Body of pancreas (tissue), 4 donors: ENCODE results near the gene FMNL2. TPM values are rescaled to one million over a fixed set of nuclear protein-coding genes. Genes with fewer than 3 reads are reported as not detected.

ENCODE experiments used
- ATAC-seq: fragments of 150-250 bp; one replicate; pipeline ENCODE4 v1.9.1; 2016
- DNase-seq, 4 donors: peaks; one replicate each; pipeline ENCODE4 v3.0.0-alpha.2; 2019
- H3K27ac ChIP-seq, 4 donors: fragments of 200-600 bp; sonication (generic); 1 replicate in 3 of 4; 2 replicates in 1 of 4; pipeline versions ENCODE4 v1.5.1 to v1.6.1; 2016 to 2019; ENCODE audit warnings: mild to moderate bottlenecking in 1 of 4, mixed read lengths in 1 of 4, moderate library complexity in 1 of 4
- H3K27me3 ChIP-seq, 2 donors: fragments of 200-600 bp; sonication (generic); one replicate each; pipeline ENCODE4 v1.6.0; 2016; ENCODE audit warnings: mild to moderate bottlenecking in 1 of 2
- H3K36me3 ChIP-seq, 2 donors: fragments of 200-600 bp; sonication (generic); replicated peaks in 1 of 2; 2 replicates each; pipeline ENCODE4 v1.5.1; 2016; ENCODE audit warnings: low read depth in 2 of 2; ENCODE audit not compliant: insufficient read depth in 1 of 2
- H3K4me1 ChIP-seq: fragments of 200-600 bp; sonication (generic); one replicate; pipeline ENCODE4 v1.6.0; 2016
- H3K4me3 ChIP-seq, 2 donors: fragments of 200-600 bp; sonication (generic); 1 replicate in 1 of 2; 2 replicates in 1 of 2; pipeline ENCODE4 v1.5.1; 2016 to 2019
- H3K9me3 ChIP-seq, 3 donors: fragments of 200-600 bp; sonication (generic); 1 replicate in 2 of 3; 2 replicates in 1 of 3; pipeline ENCODE4 v1.5.1; 2016
- POLR2A ChIP-seq, 3 donors: fragments of 450-650 bp; IDR thresholded peaks; one replicate each; pipeline ENCODE4 v1.6.1; 2016; ENCODE audit warnings: antibody characterized with exemption in 3 of 3, mild to moderate bottlenecking in 2 of 3
- WGBS, 2 donors: methylation state at CpG; one replicate each; pipeline ENCODE4 v1.1.5; 2017; 5-methylcytosine and 5-hydroxymethylcytosine counted together
- intact Hi-C: fragments of 100-400 bp; cut with DNase I; formaldehyde crosslinking; loops from one replicate; pipeline ENCODE4 v1.15.1; 2023
- total RNA-seq, 2 donors: library from RNA; depleted of rRNA; stranded (reverse); fragments of >200 nt; gene quantifications; one replicate each; pipeline ENCODE4 v1.1.0, GENCODE V29; 2016
- TF ChIP-seq, protein P1 (sequence below), 7 experiments: fragments of 450-650 bp in 4 of 7; fragments of 200-600 bp in 3 of 7; sonication (generic) in 3 of 7; IDR thresholded peaks; one replicate each; pipeline ENCODE4 v1.5.1; 2016 to 2019; ENCODE audit warnings: antibody characterized with exemption in 7 of 7

Gene FMNL2
- total RNA-seq, 2 donors from 2014 or later, result 13.5 to 44.4 TPM

DNA sequence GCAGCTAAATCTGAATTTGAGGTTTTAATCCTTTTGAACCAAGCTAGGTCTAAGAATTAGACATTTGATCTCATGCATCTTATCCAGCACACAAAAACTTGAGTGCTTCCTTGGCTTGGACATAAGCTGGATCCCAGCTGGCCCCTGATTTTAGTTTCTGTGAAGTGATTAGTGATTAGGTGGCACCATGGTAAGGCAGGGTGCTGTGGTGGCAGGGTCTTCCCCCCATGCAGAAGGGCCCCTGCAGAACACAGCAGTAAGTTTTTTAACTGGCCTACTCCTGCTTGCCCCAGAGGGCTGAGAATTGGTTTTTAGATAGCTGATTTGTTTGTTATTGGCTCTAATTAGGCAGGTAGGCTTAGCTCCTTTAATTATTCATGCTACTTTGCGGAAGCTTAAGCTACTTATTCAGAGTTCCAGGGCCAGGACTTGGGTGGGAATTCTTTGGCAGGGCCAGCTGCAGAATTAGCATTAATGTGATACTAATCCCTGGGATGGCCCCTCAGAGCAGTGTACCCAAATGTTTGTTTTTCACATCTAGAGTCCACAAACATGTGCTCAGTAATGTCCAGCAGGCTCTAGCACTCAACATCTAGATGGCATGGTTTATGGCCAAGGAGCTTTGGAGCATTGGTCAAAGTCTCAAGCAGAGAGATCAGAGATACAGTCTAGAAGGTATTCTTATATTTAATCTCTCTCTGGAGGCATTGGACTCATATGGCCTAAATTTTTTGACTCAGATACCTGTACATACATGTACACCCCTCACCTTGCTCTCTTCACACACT is 99.6 kb downstream of the FMNL2 start:
- intact Hi-C loops, result no loop called here
- WGBS, 2 donors, result 73 to 100% methylated on average over 1 of the region's 1 CpG
- H3K27ac ChIP-seq, result no peak overlapping the region
- no peak overlapping the region for H3K4me3 ChIP-seq
- H3K4me1 ChIP-seq, result no peaks in the 10 kb centered on the region
- H3K27me3 ChIP-seq, result no peaks in the 10 kb centered on the region
- no peaks in the 10 kb centered on the region for H3K9me3 ChIP-seq
- no peaks in the 10 kb centered on the region for H3K36me3 ChIP-seq
- DNase-seq (no peak), ATAC-seq (no peak)
- TF ChIP-seq POLR2A (IDR thresholded peaks at IDR 0.05), result no peak
- TF ChIP-seq, protein P1, sequence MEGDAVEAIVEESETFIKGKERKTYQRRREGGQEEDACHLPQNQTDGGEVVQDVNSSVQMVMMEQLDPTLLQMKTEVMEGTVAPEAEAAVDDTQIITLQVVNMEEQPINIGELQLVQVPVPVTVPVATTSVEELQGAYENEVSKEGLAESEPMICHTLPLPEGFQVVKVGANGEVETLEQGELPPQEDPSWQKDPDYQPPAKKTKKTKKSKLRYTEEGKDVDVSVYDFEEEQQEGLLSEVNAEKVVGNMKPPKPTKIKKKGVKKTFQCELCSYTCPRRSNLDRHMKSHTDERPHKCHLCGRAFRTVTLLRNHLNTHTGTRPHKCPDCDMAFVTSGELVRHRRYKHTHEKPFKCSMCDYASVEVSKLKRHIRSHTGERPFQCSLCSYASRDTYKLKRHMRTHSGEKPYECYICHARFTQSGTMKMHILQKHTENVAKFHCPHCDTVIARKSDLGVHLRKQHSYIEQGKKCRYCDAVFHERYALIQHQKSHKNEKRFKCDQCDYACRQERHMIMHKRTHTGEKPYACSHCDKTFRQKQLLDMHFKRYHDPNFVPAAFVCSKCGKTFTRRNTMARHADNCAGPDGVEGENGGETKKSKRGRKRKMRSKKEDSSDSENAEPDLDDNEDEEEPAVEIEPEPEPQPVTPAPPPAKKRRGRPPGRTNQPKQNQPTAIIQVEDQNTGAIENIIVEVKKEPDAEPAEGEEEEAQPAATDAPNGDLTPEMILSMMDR (IDR thresholded peaks at IDR 0.05), result no peak

DNA sequence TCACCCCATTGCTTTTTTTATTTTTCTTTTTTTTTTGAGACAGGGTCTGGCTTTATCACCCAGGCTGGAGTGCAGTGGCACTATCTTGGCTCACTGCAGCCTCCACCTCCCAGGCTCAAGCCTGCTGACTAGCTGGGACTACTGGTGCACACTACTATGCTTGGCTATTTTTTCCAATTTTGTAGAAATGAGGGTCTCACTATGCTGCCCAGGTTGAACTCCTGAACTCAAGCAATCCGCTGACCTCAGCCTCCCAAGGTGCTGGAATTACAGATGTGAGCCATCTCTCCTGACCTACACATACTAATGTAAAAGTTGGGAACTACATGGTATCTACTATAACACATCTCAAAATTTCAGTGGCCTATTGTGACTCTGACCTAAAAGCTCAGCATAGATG is 101.2 kb downstream of the FMNL2 start:
- Histone ChIP-seq H3K4me1 (no peaks in the 10 kb centered on the region), H3K36me3 (no peaks in the 10 kb centered on the region), H3K9me3 (no peaks in the 10 kb centered on the region), H3K27ac (no peak overlapping the region), H3K27me3 (no peaks in the 10 kb centered on the region), H3K4me3 (no peak overlapping the region)
- 100% methylated on average over 1 of the region's 1 CpG for WGBS, 2 donors
- intact Hi-C loops, result no loop called here
- ATAC-seq (no peak), DNase-seq (no peak)
- TF ChIP-seq POLR2A (IDR thresholded peaks at IDR 0.05), result no peak
- TF ChIP-seq, protein P1 (IDR thresholded peaks at IDR 0.05), result no peak

DNA sequence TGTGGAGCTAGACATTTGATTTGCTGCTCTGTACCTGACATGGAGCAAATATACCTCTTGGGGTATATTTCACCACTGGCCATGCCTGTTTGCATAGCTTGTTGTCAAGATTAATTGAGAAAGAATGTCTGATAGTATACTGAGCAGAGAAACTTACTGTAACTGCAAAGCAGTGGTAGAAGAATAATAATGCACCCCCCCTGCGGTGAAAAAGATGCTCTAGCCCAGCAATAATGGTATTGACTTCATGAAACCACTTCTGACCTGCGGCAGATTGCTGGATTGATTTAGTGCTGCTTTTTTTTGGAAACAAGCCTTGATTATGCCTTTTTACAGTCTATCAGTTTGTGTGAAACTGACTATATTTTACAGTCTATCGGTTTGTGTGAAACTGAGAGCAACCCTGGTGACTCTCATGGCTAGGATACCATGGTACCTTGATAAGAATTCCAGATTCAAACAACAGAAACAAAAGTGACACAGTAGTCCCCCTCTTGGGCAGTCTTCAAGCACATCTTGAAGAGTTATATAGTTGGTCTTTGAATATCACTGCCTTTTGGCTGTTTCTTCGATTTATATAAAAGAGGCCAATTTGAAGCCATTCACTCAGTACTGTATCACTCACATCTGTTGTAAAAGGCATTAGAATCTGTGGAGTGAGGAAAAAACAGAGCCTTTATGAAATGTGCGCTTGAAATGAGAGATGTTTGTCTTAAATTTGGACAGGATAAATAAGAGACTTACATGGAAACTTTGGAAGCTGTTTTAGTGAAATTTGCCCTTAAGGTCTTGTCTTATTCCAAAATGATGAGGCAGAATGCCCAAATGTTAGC is 102.5 kb downstream of the FMNL2 start:
- intact Hi-C loops, result no loop called here
- TF ChIP-seq, protein P1 (IDR thresholded peaks at IDR 0.05), result no peak
- TF ChIP-seq POLR2A (IDR thresholded peaks at IDR 0.05), result no peak
- H3K36me3 ChIP-seq, result no peaks in the 10 kb centered on the region
- no peak overlapping the region for H3K27ac ChIP-seq
- no peak overlapping the region for H3K4me3 ChIP-seq
- no peaks in the 10 kb centered on the region for H3K9me3 ChIP-seq
- ATAC-seq (no peak), DNase-seq (no peak)
- 91 to 92% methylated on average over 5 of the region's 5 CpGs for WGBS, 2 donors
- no peaks in the 10 kb centered on the region for H3K27me3 ChIP-seq
- no peaks in the 10 kb centered on the region for H3K4me1 ChIP-seq

DNA sequence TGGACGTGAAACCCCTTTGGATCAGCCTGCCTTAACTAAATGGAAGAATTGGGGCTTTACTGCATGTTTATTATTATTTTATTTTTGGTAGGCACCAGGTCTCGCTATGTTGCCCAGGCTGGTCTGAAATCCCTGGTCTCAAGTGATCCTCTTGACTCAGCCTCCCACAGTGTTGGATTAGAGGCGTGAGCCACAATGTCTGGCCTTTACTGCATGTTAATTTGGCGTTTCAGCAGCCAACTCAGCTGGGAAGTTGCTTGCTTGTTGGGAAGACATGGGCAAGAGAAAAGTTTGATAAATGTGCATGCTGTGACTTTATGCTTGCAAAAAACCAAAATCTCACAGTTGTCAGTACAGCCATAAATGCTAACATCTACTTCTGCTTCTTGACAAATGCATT is 105.1 kb downstream of the FMNL2 start:
- intact Hi-C loops, result no loop called here
- DNase-seq, result no peak
- Histone ChIP-seq H3K4me1 (peaks cover 3% of the 10 kb centered on the region), H3K27ac (no peak overlapping the region), H3K36me3 (no peaks in the 10 kb centered on the region), H3K4me3 (no peak overlapping the region), H3K27me3 (no peaks in the 10 kb centered on the region), H3K9me3 (no peaks in the 10 kb centered on the region)
- WGBS, 2 donors, result 93 to 98% methylated on average over 4 of the region's 4 CpGs
- TF ChIP-seq, protein P1 (IDR thresholded peaks at IDR 0.05), result no peak
- TF ChIP-seq POLR2A (IDR thresholded peaks at IDR 0.05), result no peak
- no peak for ATAC-seq
